ENCODE results near the gene OR10G7.
"Not testable (repeated sequence)": the region's sequence is repeated elsewhere in the genome, so short reads cannot be mapped to it uniquely, and the experiment has no call there.

The OR10G7 gene

DNA sequence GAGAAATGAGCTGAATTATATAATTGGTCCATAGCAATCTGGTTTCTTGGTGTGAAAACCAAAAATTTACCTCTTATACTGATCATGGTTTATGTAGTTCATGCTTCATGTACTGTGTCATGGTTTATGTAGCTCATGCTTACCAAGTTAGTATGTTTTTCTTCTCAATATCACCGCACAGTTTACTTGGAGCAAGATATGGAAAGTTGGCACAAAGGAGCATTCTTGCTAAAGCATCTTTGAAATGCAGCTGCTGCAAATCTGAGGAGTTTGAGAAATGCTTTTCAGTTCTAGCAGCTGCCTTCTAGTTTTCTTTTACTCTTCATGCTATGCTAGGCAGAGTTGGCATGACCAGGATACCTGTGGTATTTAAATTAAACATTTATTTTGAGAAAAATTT is 4.5 kb downstream of the OR10G7 start:
- no peak for DNase-seq

DNA sequence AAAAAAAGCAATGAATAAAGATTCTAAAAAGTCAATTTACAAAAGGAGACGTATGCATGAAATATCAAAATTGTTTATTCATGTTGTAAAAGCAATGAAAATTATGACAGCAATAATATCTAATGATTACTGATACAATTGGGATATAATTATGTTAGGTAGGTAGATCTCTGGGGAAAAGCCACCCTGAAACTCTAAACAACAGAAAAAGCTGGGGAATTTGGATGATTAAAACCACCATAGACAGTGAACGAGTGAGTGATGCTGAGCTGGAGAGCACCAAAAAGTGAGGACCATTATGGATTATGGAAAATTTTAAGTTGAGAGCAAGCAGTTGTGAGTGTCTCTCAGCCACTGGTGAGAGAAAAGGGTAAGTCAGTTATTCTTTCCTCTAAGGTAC is 14.6 kb downstream of the OR10G7 start, which contains the start of gene OR10G8:
Gene OR10G8, plus strand, starts transcription at position 301 of the 400 bp plus-strand sequence. CDS start 2,825 bp downstream, outside the sequence.
- DNase-seq = no peak

DNA sequence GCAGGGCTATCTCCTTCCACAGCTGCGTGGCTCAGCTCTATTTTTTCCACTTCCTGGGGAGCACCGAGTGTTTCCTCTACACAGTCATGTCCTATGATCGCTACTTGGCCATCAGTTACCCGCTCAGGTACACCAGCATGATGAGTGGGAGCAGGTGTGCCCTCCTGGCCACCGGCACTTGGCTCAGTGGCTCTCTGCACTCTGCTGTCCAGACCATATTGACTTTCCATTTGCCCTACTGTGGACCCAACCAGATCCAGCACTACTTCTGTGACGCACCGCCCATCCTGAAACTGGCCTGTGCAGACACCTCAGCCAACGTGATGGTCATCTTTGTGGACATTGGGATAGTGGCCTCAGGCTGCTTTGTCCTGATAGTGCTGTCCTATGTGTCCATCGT is 25.3 kb downstream of the OR10G7 start:
- not testable (repeated sequence) for DNase-seq

DNA sequence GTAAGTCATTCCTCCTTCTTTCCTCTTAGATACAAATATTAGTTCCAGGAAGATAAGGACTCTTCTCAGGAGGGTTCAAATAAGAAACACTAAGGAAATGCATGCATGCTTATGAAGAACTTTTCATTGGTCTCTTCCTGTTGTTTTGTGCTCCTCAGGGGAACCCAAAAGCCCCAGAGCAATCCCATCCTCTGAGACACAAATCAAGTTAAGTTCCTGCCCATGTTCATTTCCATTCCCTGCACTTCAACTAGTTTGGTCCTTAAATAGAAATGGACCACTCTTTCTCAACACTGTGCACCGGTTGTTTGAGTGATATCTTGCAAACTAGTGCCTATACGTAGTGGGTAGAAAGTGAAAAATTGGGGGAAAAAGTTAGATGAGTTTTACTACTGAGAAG is 28.4 kb downstream of the OR10G7 start, which contains the start of gene OR10G4:
Gene OR10G4, plus strand, starts transcription at position 301 of the 400 bp plus-strand sequence. CDS start 2,578 bp downstream, outside the sequence.
- DNase-seq = no peak

DNA sequence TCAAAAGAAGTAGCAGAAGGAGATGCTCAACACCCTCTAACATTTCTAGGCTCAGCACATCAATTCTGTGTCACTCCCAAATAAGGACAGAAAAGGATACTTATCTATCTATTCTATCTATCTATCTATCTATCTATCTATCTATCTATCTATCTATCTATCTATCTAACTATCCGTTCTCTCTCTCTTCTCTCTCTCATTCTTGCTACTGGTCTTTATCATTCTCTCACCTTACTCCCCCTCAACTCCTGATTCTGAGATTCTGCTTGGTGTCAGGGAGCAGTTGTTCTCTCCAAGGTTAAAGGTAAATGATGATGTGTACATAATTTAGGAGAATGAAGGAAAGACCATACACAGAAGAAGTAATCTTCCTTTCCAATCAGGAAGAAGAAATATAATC is 46.0 kb downstream of the OR10G7 start, which contains the start of gene OR10G6:
Gene OR10G6, minus strand, starts transcription at position 43 of the 400 bp plus-strand sequence. Its CDS starts 0 bp downstream, at position 43.
- no peak for DNase-seq

All from activated CD4-positive, alpha-beta T cell treated with anti-CD3 and anti-CD28 coated beads, Interleukin-2, amount 50 U/mL, for 4 hours (primary cell).